Smooth muscle cell of the brain vasculature (primary cell): ENCODE measurements around the gene C11orf98.
"Not testable (repeated sequence)": the region's sequence is repeated elsewhere in the genome, so short reads cannot be mapped to it uniquely, and the experiment has no call there.

Experiments used
- DNase-seq: peaks from one replicate; pipeline ENCODE4 v3.0.0-alpha.2; 2012; ENCODE audit warnings: low read depth, low spot score

C11orf98 gene

GRCh38 chr11:62650283-62650682 lies 14.7 kb downstream of the C11orf98 start:
- DNase-seq: not testable (repeated sequence)

GRCh38 chr11:62649486-62649885 lies 15.5 kb downstream of the C11orf98 start:
- no peak for DNase-seq

DNA sequence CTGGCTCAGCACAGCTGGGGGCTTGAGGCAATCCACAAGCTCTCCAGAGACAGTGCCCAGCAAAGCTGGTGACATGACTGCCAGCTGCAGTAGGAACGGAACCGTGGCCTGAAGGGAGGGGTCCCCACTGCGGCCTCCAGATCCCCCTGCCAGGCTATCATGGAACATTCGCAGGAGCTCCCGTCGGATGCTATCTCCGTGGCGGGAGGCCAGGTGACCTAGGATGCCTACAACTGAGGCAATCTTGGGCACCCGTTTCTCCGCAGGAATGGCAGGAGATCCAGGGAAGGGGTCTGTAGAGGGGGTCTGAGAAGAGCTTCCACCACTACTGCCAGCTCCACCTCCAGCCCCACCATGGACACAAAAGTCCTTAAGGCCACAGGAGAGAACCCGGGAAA lies 16.0 kb downstream of the C11orf98 start:
- no peak for DNase-seq

DNA sequence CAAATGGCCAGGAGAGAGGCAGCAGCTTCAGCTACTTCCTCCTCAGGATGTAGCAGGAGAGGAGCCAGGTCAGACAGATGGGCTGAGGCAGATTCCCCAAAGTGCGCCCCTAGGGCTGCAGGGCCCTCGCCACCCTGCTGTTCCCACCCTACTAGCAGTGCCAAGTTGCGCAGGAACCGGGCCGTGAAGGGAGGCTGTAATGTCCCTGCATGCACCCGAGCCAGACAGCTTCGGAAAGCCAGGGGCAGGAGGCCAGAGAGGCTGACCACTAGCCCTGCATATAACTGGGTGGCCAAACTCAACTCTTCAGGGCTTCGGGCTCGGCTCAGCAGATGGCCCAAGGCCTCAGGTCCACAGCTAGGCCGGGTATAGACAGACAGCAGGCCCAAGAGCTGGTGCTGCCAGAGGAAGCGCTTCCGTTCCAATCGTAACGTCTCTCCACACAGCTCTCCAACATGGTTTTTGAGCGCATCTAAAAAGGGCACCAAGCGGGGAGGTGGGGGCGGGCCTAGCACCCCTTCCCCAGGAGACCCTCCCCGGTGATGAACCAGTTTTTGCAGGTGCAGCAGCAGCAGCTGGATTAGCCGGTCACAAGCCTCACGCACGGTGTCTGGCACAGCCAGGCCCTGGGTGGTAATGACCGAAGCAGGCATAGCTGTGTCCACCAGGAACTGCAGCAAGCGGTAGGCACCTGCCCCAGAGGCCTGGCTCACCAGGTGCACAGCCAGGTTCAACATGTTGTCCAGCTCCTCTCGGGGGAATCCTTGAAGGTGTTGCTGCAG lies 16.6 kb downstream of the C11orf98 start:
- DNase-seq: no peak

- no peak for DNase-seq
These were observed 17.4 kb downstream of the C11orf98 start for GRCh38 chr11:62647609-62648005.

GRCh38 chr11:62646825-62647608 lies 18.0 kb downstream of the C11orf98 start:
- DNase-seq: no peak

GRCh38 chr11:62645946-62646824 lies 18.8 kb downstream of the C11orf98 start, which contains the start of gene GANAB:
TSS of gene GANAB (minus strand) at chr11:62646613. CDS start at chr11:62646599, 14 bp downstream.
- peak; percentile 93 for DNase-seq

- no peak for DNase-seq
These were observed 19.4 kb downstream of the C11orf98 start for GRCh38 chr11:62645671-62645945.

- no peak for DNase-seq
These were observed 20.8 kb downstream of the C11orf98 start for GRCh38 chr11:62644220-62644619.

DNA sequence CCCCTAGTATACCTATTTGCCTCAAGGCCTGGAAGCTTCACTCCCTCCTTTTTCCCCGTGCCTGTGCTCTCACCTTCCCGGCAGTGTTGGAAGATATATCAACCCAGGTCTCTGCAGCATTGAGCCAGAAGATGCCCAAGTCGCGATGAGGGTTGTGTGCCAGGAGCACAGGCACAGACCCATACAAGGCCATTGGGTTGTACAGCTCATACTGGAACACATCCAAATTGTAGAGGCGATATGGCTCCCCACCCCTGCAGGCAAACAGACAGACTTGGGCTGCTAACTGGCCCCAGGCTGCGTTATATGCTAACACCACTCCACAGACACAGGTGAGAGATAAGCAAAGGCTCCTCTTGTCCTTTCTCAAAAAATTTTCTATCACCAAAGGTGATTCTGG lies 32.5 kb downstream of the C11orf98 start:
- DNase-seq: no peak

GRCh38 chr11:62627713-62628112 lies 37.3 kb downstream of the C11orf98 start:
- DNase-seq: no peak

DNA sequence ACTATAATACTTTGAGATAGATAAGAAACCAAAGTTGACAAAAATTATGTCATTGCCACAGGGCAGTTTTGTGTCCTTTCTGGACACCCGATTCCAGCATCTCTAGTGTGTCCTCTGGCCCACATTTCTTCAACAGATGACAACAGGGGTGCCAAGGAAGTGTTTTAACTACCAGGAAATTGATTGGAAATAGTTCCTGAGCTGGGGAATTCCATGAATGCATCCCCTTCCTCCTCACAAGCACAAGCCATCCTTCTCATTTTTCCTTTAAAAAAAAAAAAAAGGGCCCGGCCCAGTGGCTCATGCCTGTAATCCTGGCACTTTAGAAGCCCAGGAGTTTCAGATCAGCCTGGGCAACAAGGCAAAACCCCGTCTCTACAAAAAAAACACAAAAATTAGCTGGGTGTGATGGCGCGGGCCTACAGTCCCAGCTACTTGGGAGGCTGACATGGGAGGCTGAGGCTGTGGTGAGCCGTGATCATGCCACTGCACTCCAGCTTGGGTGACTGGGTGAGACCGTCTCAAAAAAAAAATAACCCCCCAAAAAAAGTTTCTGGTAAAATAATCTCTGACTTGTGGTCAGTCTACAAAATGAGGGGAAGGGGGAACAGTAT lies 42.4 kb downstream of the C11orf98 start:
- no peak for DNase-seq

DNA sequence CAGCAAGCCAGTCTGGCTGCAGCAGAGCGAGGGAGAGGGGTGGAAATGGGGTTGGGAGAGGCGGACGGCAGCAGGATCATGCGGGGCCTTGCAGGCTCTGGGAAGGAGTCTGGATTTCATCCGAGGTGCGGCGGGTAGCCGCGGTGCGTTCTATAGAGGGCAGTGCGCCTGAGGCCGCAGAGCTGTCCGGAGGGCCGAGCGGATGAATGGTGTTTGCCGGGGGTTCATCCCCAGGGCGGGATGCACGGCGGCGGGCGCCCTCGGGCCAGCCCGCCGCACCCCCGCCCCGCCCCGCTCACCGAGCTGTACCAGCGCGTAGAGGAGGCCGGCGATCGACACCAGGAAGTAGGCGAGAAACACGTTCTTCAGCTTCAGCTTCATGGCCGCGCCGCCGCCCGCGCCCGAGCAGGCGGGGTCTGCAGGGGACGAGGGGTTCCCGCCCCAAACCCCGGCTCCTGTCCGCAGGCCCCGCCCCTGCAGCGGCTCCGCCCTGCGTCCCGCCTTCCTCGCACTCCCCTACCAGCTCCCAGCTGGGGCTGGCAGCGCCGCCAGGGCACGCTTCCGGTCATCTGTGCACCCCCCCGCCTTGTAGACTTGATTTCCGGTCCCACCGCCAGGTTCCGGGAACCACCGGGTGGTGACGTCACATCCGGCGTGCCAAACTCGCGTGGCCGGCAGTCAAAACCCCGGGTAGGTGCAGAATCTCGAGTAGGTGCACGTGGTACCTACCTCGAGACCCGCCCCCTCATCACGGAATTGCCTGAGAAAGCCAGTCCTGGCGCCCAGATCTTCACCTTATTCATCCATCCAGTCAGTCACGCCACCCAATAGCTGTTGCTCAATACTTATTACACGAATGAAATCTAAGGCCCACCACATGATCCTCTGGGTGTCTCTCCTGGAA lies 43.2 kb downstream of the C11orf98 start, which contains the start of gene B3GAT3:
Gene B3GAT3, minus strand, starts transcription at position 420 of the 904 bp plus-strand sequence. Its CDS starts 39 bp downstream, at position 381.
- DNase-seq: peak; percentile 95

GRCh38 chr11:62621027-62621566 lies 43.9 kb downstream of the C11orf98 start:
- no peak for DNase-seq

GRCh38 chr11:62616957-62617356 lies 48.1 kb downstream of the C11orf98 start:
- DNase-seq: not testable (repeated sequence)

- no peak for DNase-seq
These were observed 49.5 kb downstream of the C11orf98 start for GRCh38 chr11:62615521-62615920.

DNA sequence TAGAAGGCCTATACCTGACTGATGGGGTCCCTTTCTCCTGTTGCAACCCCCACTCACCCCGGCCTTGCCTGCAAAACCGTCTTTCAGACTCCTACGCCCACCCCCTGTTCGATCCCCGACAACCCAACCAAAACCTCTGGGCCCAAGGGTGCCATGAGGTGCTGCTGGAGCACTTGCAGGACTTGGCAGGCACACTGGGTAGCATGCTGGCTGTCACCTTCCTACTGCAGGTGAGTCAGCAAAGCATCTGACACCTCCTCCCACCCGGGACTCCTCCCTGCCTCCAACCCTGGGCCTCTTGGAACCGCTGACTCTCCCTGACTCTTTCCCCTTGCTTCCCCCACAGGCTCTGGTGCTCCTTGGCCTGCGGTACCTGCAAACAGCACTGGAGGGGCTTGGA lies 50.7 kb downstream of the C11orf98 start:
- no peak for DNase-seq

GRCh38 chr11:62613291-62613778 lies 51.7 kb downstream of the C11orf98 start:
- DNase-seq: no peak
